WTC11 (cell line): ENCODE measurements around the gene GCG. TPM values are rescaled to one million over a fixed set of nuclear protein-coding genes. Genes with fewer than 3 reads are reported as not detected.

Experiments
- ATAC-seq: fragments of 200-7000 bp; cut with Tn5 transposase; 2 replicates; pipeline ENCODE4 v1.10.0; 2021; ENCODE audit warnings: mild to moderate bottlenecking, moderate library complexity
- CTCF ChIA-PET: fragments of 300-600 bp; sonication (Branson Sonifier 250); formaldehyde crosslinking; loops from one replicate; lab custom pipeline; 2021; ENCODE audit warnings: antibody characterized with exemption; lab: Charles Lee
- POLR2A ChIA-PET: fragments of 350-600 bp; sonication (Branson Sonifier 250); formaldehyde crosslinking; loops from one replicate; lab custom pipeline; 2021; ENCODE audit warnings: antibody characterized with exemption; lab: Charles Lee
- DNase-seq: peaks from one replicate; pipeline ENCODE4 v3.0.0; 2021; ENCODE audit warnings: low spot score
- H3K27ac Mint-ChIP-seq: 2 replicates; pipeline ENCODE4 v1.8.0; 2021; ENCODE audit warnings: mixed read lengths
- H3K27me3 Mint-ChIP-seq: 2 replicates; pipeline ENCODE4 v1.8.0; 2021; ENCODE audit warnings: low read depth, mild to moderate bottlenecking, moderate library complexity, mixed read lengths
- H3K36me3 Mint-ChIP-seq: 2 replicates; pipeline ENCODE4 v1.8.0; 2021; ENCODE audit warnings: mixed read lengths
- H3K4me1 Mint-ChIP-seq: 2 replicates; pipeline ENCODE4 v1.8.0; 2022; ENCODE audit warnings: mixed read lengths
- H3K4me3 Mint-ChIP-seq: 2 replicates; pipeline ENCODE4 v1.8.0; 2021; ENCODE audit warnings: mild to moderate bottlenecking, moderate library complexity, mixed read lengths
- H3K9me3 Mint-ChIP-seq: 2 replicates; pipeline ENCODE4 v1.8.0; 2021; ENCODE audit warnings: mixed read lengths
- GRHL2 ChIP-seq: fragments of 250-450 bp; sonication (Bioruptor Pico); IDR thresholded peaks from 2 replicates; pipeline ENCODE4 v1.8.0; 2022; ENCODE audit warnings: mild to moderate bottlenecking, moderate library complexity; ENCODE audit not compliant: insufficient replicate concordance, severe bottlenecking
- HMGA2 ChIP-seq: fragments of 250-450 bp; sonication (Bioruptor Pico); IDR thresholded peaks from 2 replicates; pipeline ENCODE4 v1.4.0; 2021; ENCODE audit warnings: mild to moderate bottlenecking, moderate library complexity
- IRF2 ChIP-seq: sonication (generic); formaldehyde crosslinking; IDR thresholded peaks from 2 replicates; pipeline ENCODE4 v1.8.0; 2022; ENCODE audit warnings: low read depth, missing genetic modification reagents, borderline replicate concordance
- MYBL2 ChIP-seq: sonication (generic); formaldehyde crosslinking; IDR thresholded peaks from 2 replicates; pipeline ENCODE4 v1.8.1; 2023; ENCODE audit warnings: mild to moderate bottlenecking, moderate library complexity, missing genetic modification reagents
- NFE2L1 ChIP-seq: sonication (generic); formaldehyde crosslinking; IDR thresholded peaks from 2 replicates; pipeline ENCODE4 v1.8.1; 2023; ENCODE audit warnings: missing genetic modification reagents
- NFYB ChIP-seq: sonication (generic); formaldehyde crosslinking; conservative IDR thresholded peaks from 2 replicates; pipeline ENCODE4 v1.8.0; 2022; ENCODE audit warnings: low read depth, missing genetic modification reagents
- RELA ChIP-seq: sonication (generic); formaldehyde crosslinking; IDR thresholded peaks from 2 replicates; pipeline ENCODE4 v1.8.1; 2022; ENCODE audit warnings: missing genetic modification reagents, mild to moderate bottlenecking, borderline replicate concordance
- SMAD3 ChIP-seq: sonication (generic); formaldehyde crosslinking; IDR thresholded peaks from 2 replicates; pipeline ENCODE4 v1.8.0; 2022; ENCODE audit warnings: missing genetic modification reagents, mild to moderate bottlenecking, borderline replicate concordance
- SP1 ChIP-seq: sonication (generic); formaldehyde crosslinking; conservative IDR thresholded peaks from 2 replicates; pipeline ENCODE4 v1.8.1; 2022; ENCODE audit warnings: missing genetic modification reagents
- TCF7 ChIP-seq: sonication (generic); formaldehyde crosslinking; IDR thresholded peaks from 2 replicates; pipeline ENCODE4 v1.8.0; 2022; ENCODE audit warnings: mild to moderate bottlenecking, low read depth, missing genetic modification reagents, moderate library complexity
- TEAD4 ChIP-seq: sonication (generic); formaldehyde crosslinking; IDR thresholded peaks from 2 replicates; pipeline ENCODE4 v1.8.0; 2022; ENCODE audit warnings: mild to moderate bottlenecking, missing genetic modification reagents
- ZNF317 ChIP-seq: sonication (generic); formaldehyde crosslinking; IDR thresholded peaks from 2 replicates; pipeline ENCODE4 v1.8.1; 2023; ENCODE audit warnings: low read depth, mild to moderate bottlenecking, moderate library complexity, missing genetic modification reagents, borderline replicate concordance
- total RNA-seq: library from RNA; stranded (reverse); gene quantifications from 3 replicates; pipeline ENCODE4 v1.2.3, GENCODE V29; 2021
- TF ChIP-seq, protein P1 (sequence below): fragments of 250-450 bp; sonication (Bioruptor Pico); IDR thresholded peaks from 2 replicates; pipeline ENCODE4 v2.1.2; 2022; ENCODE audit warnings: mild to moderate bottlenecking, moderate library complexity
- TF ChIP-seq, protein P2 (sequence below): fragments of 250-450 bp; sonication (Bioruptor Pico); IDR thresholded peaks from 2 replicates; pipeline ENCODE4 v1.9.0; 2021; ENCODE audit warnings: mild to moderate bottlenecking, borderline replicate concordance
- TF ChIP-seq, protein P3 (sequence below): fragments of 250-450 bp; sonication (Bioruptor Pico); conservative IDR thresholded peaks from 2 replicates; pipeline ENCODE4 v1.9.0; 2021; ENCODE audit warnings: mild to moderate bottlenecking
- TF ChIP-seq, protein P4 (sequence below): fragments of 250-450 bp; sonication (Bioruptor Pico); IDR thresholded peaks from 2 replicates; pipeline ENCODE4 v1.9.0; 2021; ENCODE audit warnings: mild to moderate bottlenecking
- TF ChIP-seq, protein P5 (sequence below): fragments of 200-600 bp; IDR thresholded peaks from 2 replicates; pipeline ENCODE4 v1.8.0; 2022; ENCODE audit warnings: antibody characterized with exemption
- TF ChIP-seq, protein P6 (sequence below): fragments of 250-450 bp; sonication (Bioruptor Pico); IDR thresholded peaks from 2 replicates; pipeline ENCODE4 v1.9.0; 2021; ENCODE audit warnings: mild to moderate bottlenecking

Gene GCG
- total RNA-seq, 1 experiment from 2014 or later, result not detected

DNA sequence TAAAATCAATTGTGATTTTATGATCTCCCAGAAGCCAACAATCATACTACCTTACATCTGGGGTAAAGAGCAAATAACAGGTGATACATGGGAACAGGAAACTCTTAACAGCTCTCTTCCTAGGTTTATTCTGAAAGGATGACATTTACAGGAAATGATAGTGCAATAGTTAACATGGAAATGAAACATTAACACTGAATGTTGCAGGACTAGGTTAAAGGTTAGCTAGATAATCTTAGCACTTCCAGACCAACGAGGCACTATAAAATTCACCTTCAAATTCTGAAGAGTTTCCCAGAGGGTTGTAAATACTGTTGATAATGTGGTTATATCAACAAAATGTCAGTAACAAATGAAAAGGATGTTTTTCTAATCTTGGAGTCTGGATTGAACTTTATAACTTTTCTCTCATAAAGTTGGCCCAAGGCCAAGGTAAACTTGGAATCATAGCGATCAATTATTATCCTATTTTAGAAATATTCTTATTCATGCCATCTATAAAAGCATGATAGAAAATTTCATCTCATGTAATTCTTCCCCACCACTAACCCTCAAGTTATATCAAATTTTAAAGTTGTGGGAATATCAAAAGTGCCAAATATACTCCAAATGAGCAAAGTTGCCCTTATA lies 32.9 kb upstream of the GCG start:
- POLR2A ChIA-PET, result no interaction called here
- H3K4me1 Mint-ChIP-seq, result peaks cover 24% of the 10 kb centered on the region
- TF ChIP-seq, protein P1, sequence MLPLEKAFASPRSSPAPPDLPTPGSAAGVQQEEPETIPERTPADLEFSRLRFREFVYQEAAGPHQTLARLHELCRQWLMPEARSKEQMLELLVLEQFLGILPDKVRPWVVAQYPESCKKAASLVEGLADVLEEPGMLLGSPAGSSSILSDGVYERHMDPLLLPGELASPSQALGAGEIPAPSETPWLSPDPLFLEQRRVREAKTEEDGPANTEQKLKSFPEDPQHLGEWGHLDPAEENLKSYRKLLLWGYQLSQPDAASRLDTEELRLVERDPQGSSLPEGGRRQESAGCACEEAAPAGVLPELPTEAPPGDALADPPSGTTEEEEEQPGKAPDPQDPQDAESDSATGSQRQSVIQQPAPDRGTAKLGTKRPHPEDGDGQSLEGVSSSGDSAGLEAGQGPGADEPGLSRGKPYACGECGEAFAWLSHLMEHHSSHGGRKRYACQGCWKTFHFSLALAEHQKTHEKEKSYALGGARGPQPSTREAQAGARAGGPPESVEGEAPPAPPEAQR (CRISPR knock-in tag), result no peak
- no peak for TF ChIP-seq NFE2L1 (CRISPR knock-in tag)
- TF ChIP-seq ZNF317 (CRISPR knock-in tag), result no peak
- TF ChIP-seq SMAD3 (CRISPR knock-in tag), result no peak
- TF ChIP-seq, protein P2, sequence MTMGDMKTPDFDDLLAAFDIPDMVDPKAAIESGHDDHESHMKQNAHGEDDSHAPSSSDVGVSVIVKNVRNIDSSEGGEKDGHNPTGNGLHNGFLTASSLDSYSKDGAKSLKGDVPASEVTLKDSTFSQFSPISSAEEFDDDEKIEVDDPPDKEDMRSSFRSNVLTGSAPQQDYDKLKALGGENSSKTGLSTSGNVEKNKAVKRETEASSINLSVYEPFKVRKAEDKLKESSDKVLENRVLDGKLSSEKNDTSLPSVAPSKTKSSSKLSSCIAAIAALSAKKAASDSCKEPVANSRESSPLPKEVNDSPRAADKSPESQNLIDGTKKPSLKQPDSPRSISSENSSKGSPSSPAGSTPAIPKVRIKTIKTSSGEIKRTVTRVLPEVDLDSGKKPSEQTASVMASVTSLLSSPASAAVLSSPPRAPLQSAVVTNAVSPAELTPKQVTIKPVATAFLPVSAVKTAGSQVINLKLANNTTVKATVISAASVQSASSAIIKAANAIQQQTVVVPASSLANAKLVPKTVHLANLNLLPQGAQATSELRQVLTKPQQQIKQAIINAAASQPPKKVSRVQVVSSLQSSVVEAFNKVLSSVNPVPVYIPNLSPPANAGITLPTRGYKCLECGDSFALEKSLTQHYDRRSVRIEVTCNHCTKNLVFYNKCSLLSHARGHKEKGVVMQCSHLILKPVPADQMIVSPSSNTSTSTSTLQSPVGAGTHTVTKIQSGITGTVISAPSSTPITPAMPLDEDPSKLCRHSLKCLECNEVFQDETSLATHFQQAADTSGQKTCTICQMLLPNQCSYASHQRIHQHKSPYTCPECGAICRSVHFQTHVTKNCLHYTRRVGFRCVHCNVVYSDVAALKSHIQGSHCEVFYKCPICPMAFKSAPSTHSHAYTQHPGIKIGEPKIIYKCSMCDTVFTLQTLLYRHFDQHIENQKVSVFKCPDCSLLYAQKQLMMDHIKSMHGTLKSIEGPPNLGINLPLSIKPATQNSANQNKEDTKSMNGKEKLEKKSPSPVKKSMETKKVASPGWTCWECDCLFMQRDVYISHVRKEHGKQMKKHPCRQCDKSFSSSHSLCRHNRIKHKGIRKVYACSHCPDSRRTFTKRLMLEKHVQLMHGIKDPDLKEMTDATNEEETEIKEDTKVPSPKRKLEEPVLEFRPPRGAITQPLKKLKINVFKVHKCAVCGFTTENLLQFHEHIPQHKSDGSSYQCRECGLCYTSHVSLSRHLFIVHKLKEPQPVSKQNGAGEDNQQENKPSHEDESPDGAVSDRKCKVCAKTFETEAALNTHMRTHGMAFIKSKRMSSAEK (CRISPR knock-in tag), result no peak
- TF ChIP-seq MYBL2 (CRISPR knock-in tag), result no peak
- no peak for TF ChIP-seq RELA (CRISPR knock-in tag)
- no peak for TF ChIP-seq HMGA2 (CRISPR knock-in tag)
- TF ChIP-seq TEAD4 (CRISPR knock-in tag), result no peak
- TF ChIP-seq, protein P3, sequence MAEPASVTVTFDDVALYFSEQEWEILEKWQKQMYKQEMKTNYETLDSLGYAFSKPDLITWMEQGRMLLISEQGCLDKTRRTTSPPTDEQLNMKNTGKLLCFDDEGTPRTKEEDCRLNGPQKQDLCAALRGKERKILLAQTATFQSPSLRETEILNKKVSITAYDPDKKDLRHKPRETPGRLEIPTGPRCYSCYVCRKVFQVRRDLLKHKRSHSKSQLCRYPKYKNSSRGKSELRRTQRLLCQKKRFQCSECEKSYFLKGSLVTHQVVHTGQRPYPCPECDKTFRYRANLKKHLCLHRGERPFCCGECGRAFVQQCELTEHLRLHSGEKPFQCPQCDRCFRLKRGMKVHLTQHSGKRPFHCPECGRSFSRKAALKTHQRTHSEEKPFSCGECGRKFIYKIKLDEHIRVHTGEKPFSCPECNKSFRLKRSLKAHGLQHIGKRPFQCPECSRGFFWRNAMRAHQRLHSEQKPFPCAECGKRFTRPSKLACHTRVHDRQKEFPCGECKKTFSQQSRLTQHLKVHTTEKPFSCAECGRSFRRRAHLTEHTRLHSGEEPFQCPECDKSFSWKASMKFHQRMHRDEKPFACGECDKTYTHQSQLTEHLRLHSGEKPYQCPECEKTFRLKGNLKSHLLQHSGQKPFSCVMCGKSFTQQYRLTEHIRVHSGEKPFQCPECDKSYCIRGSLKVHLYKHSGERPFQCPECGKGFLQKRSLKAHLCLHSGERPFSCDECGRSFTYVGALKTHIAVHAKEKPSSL, result no peak
- TF ChIP-seq, protein P4, sequence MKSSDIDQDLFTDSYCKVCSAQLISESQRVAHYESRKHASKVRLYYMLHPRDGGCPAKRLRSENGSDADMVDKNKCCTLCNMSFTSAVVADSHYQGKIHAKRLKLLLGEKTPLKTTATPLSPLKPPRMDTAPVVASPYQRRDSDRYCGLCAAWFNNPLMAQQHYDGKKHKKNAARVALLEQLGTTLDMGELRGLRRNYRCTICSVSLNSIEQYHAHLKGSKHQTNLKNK (CRISPR knock-in tag), result no peak
- TF ChIP-seq, protein P5, sequence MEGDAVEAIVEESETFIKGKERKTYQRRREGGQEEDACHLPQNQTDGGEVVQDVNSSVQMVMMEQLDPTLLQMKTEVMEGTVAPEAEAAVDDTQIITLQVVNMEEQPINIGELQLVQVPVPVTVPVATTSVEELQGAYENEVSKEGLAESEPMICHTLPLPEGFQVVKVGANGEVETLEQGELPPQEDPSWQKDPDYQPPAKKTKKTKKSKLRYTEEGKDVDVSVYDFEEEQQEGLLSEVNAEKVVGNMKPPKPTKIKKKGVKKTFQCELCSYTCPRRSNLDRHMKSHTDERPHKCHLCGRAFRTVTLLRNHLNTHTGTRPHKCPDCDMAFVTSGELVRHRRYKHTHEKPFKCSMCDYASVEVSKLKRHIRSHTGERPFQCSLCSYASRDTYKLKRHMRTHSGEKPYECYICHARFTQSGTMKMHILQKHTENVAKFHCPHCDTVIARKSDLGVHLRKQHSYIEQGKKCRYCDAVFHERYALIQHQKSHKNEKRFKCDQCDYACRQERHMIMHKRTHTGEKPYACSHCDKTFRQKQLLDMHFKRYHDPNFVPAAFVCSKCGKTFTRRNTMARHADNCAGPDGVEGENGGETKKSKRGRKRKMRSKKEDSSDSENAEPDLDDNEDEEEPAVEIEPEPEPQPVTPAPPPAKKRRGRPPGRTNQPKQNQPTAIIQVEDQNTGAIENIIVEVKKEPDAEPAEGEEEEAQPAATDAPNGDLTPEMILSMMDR, result no peak
- no peak for TF ChIP-seq GRHL2
- TF ChIP-seq NFYB (CRISPR knock-in tag), result no peak
- TF ChIP-seq, protein P6, sequence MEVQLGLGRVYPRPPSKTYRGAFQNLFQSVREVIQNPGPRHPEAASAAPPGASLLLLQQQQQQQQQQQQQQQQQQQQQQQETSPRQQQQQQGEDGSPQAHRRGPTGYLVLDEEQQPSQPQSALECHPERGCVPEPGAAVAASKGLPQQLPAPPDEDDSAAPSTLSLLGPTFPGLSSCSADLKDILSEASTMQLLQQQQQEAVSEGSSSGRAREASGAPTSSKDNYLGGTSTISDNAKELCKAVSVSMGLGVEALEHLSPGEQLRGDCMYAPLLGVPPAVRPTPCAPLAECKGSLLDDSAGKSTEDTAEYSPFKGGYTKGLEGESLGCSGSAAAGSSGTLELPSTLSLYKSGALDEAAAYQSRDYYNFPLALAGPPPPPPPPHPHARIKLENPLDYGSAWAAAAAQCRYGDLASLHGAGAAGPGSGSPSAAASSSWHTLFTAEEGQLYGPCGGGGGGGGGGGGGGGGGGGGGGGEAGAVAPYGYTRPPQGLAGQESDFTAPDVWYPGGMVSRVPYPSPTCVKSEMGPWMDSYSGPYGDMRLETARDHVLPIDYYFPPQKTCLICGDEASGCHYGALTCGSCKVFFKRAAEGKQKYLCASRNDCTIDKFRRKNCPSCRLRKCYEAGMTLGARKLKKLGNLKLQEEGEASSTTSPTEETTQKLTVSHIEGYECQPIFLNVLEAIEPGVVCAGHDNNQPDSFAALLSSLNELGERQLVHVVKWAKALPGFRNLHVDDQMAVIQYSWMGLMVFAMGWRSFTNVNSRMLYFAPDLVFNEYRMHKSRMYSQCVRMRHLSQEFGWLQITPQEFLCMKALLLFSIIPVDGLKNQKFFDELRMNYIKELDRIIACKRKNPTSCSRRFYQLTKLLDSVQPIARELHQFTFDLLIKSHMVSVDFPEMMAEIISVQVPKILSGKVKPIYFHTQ (CRISPR knock-in tag), result no peak
- no peak for TF ChIP-seq TCF7 (CRISPR knock-in tag)
- TF ChIP-seq SP1 (CRISPR knock-in tag), result no peak
- TF ChIP-seq IRF2 (CRISPR knock-in tag), result no peak
- no peak overlapping the region for H3K4me3 Mint-ChIP-seq
- H3K27ac Mint-ChIP-seq, result no peak overlapping the region
- H3K36me3 Mint-ChIP-seq, result no peaks in the 10 kb centered on the region
- H3K9me3 Mint-ChIP-seq, result no peaks in the 10 kb centered on the region
- no peaks in the 10 kb centered on the region for H3K27me3 Mint-ChIP-seq
- ATAC-seq (no peak), DNase-seq (no peak)
- CTCF ChIA-PET, result interaction anchor here (0.9 to 1.7 kb wide), 2 partner anchors 31 to 113 kb away, joined by 3 to 6 read pairs; no protein-coding TSS in a partner anchor
